Stomach smooth muscle (tissue), 2 donors: ENCODE results near the gene ADAM19.
A peak's percentile ranks its signal among the peaks of the same experiment; 100 is the strongest.

ENCODE experiments used
- H3K27ac ChIP-seq: one replicate; pipeline ENCODE4 v1.7.0; 2013; ENCODE audit warnings: mild to moderate bottlenecking, low read length, inconsistent platforms
- H3K27me3 ChIP-seq, 2 donors: one replicate each; pipeline ENCODE4 v1.7.0; 2013; ENCODE audit warnings: low read length in 2 of 2; ENCODE audit not compliant: insufficient read depth in 2 of 2, control insufficient read depth in 1 of 2
- H3K36me3 ChIP-seq, 2 donors: one replicate each; pipeline ENCODE4 v1.7.0; 2013; ENCODE audit warnings: low read length in 2 of 2; ENCODE audit not compliant: control insufficient read depth in 2 of 2, insufficient read depth in 2 of 2
- H3K4me1 ChIP-seq: one replicate; pipeline ENCODE4 v1.7.0; 2013; ENCODE audit warnings: low read length; ENCODE audit not compliant: control insufficient read depth, insufficient read depth
- H3K4me3 ChIP-seq, 2 donors: one replicate each; pipeline ENCODE4 v1.7.0; 2013; ENCODE audit warnings: low read length in 2 of 2
- H3K9ac ChIP-seq, 2 donors: one replicate each; pipeline ENCODE4 v1.7.0; 2013; ENCODE audit warnings: low read length in 2 of 2, mild to moderate bottlenecking in 1 of 2
- H3K9me3 ChIP-seq, 2 donors: one replicate each; pipeline ENCODE4 v1.7.0; 2013; ENCODE audit warnings: low read length in 2 of 2; ENCODE audit not compliant: control insufficient read depth in 2 of 2
- donor health status: healthy.
- donor health status: Pancreatic carcinoma.

The ADAM19 gene

GRCh38 chr5:157510682-157511081 is 64.9 kb downstream of the ADAM19 start:
- Histone ChIP-seq H3K27me3 (no peaks in the 10 kb centered on the region), H3K36me3 (peaks cover 36 to 54% of the 10 kb centered on the region in 2 donors), H3K27ac (peak overlapping the region; percentile 83), H3K4me1 (peaks cover 20% of the 10 kb centered on the region), H3K9me3 (no peaks in the 10 kb centered on the region), H3K9ac (no peak overlapping the region), H3K4me3 (no peak overlapping the region)

GRCh38 chr5:157509587-157509986 is 66.0 kb downstream of the ADAM19 start:
- Histone ChIP-seq H3K4me3 (no peak overlapping the region), H3K27ac (no peak overlapping the region), H3K9ac (no peak overlapping the region), H3K4me1 (peaks cover 17% of the 10 kb centered on the region), H3K27me3 (no peaks in the 10 kb centered on the region), H3K36me3 (peaks cover 40 to 52% of the 10 kb centered on the region in 2 donors), H3K9me3 (no peaks in the 10 kb centered on the region)

DNA sequence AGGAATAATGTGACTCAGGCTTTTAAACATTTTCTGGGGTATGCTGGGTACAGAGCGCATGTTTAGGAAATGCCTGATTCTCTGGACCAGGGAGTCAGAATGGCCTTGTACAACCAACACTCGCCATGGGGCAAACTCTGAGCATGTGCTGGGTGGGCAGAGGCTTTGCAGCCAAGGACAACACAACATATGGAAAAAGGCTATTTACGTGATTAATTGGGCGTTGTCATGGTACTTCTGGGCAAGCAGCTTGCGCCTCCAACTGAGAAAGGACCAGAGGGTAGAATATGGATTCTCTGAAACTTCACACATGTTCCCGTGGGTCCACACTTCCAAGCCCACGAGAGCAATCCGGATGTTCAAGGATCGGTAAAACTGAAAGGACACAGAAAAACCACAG is 66.5 kb downstream of the ADAM19 start:
- H3K9me3 ChIP-seq, result no peaks in the 10 kb centered on the region
- peaks cover 17% of the 10 kb centered on the region for H3K4me1 ChIP-seq
- no peak overlapping the region for H3K9ac ChIP-seq
- peak overlapping the region; percentile 8 for H3K27ac ChIP-seq
- no peaks in the 10 kb centered on the region for H3K27me3 ChIP-seq
- peaks cover 41 to 52% of the 10 kb centered on the region in 2 donors for H3K36me3 ChIP-seq
- no peak overlapping the region for H3K4me3 ChIP-seq

DNA sequence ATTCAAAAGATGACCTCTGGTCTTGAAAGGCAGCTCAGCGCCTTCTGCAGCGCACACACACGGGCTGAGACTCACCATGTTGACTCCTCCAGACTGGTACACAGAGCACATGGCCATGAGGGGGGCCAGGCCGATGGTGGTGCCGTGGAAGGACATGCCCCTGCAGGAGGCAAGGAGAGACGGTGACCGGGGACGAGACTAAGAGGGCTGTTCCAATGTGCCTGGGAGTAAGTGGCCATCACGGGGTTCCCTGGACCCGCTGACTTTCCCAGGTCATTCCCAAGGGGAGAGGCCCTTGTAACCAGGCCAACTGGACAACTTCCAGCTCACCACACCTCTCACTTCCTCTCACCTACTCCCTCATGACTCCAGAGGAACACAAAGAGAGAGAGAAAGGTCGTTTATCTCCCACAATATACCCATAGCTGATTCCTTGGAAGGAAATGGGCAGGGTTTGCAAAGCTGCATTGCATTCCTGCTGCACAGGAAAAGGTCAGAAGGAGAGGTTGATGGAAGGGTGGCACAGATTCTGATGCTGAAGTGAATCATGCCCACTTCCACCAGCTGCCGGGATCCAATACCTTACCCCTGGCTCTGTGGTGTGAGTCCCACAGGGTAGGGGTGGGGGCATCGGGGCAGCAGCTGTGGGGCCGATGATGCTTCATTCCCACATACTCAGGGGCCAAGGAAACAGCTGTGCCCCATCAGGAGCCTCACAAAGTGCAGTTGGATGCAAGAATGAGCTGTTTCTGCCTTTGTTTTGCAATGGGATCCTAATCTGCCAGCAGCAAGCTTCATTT is 68.4 kb downstream of the ADAM19 start:
- no peaks in the 10 kb centered on the region for H3K9me3 ChIP-seq
- no peaks in the 10 kb centered on the region for H3K27me3 ChIP-seq
- no peak overlapping the region for H3K27ac ChIP-seq
- H3K36me3 ChIP-seq, result peaks cover 40 to 51% of the 10 kb centered on the region in 2 donors
- H3K4me3 ChIP-seq, result no peak overlapping the region
- H3K9ac ChIP-seq, result no peak overlapping the region
- H3K4me1 ChIP-seq, result peaks cover 20% of the 10 kb centered on the region

- Histone ChIP-seq H3K36me3 (peaks cover 49 to 61% of the 10 kb centered on the region in 2 donors), H3K4me3 (no peak overlapping the region), H3K9me3 (no peaks in the 10 kb centered on the region), H3K4me1 (peaks cover 11% of the 10 kb centered on the region), H3K27ac (no peak overlapping the region), H3K9ac (no peak overlapping the region), H3K27me3 (no peaks in the 10 kb centered on the region)
Measured at GRCh38 chr5:157506066-157506590, 69.4 kb downstream of the ADAM19 start.

- Histone ChIP-seq H3K9me3 (no peaks in the 10 kb centered on the region), H3K36me3 (peaks cover 53 to 67% of the 10 kb centered on the region in 2 donors), H3K4me1 (peaks cover 6% of the 10 kb centered on the region), H3K27me3 (no peaks in the 10 kb centered on the region), H3K27ac (no peak overlapping the region), H3K9ac (no peak overlapping the region), H3K4me3 (no peak overlapping the region)
Measured at GRCh38 chr5:157505496-157505895, 70.1 kb downstream of the ADAM19 start.

DNA sequence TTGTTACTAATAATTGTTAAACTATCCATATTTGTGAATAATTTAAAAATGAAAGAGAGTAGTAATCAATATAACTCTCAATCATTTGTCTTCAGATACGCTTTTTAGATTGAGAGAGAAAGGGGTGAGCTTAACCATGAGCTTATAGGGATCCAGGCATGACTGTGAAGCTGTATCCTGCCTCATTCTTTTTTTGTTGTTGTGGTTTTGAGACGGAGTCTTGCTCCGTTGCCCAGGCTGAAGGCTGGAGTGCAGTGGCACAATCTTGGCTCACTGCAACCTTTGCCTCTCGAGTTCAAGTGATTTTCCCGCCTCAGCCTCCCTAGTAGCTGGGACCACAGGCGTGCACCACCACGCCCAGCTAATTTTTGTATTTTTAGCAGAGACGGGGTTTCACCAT is 71.5 kb downstream of the ADAM19 start:
- peaks cover 52 to 66% of the 10 kb centered on the region in 2 donors for H3K36me3 ChIP-seq
- no peaks in the 10 kb centered on the region for H3K27me3 ChIP-seq
- no peak overlapping the region for H3K27ac ChIP-seq
- peaks cover 6% of the 10 kb centered on the region for H3K4me1 ChIP-seq
- no peak overlapping the region for H3K4me3 ChIP-seq
- no peaks in the 10 kb centered on the region for H3K9me3 ChIP-seq
- no peak overlapping the region for H3K9ac ChIP-seq

- Histone ChIP-seq H3K36me3 (peaks cover 51 to 60% of the 10 kb centered on the region in 2 donors), H3K27me3 (no peaks in the 10 kb centered on the region), H3K4me1 (peaks cover 11% of the 10 kb centered on the region), H3K9ac (no peak overlapping the region), H3K9me3 (no peaks in the 10 kb centered on the region), H3K27ac (no peak overlapping the region), H3K4me3 (no peak overlapping the region)
Measured at GRCh38 chr5:157502143-157502647, 73.4 kb downstream of the ADAM19 start.

DNA sequence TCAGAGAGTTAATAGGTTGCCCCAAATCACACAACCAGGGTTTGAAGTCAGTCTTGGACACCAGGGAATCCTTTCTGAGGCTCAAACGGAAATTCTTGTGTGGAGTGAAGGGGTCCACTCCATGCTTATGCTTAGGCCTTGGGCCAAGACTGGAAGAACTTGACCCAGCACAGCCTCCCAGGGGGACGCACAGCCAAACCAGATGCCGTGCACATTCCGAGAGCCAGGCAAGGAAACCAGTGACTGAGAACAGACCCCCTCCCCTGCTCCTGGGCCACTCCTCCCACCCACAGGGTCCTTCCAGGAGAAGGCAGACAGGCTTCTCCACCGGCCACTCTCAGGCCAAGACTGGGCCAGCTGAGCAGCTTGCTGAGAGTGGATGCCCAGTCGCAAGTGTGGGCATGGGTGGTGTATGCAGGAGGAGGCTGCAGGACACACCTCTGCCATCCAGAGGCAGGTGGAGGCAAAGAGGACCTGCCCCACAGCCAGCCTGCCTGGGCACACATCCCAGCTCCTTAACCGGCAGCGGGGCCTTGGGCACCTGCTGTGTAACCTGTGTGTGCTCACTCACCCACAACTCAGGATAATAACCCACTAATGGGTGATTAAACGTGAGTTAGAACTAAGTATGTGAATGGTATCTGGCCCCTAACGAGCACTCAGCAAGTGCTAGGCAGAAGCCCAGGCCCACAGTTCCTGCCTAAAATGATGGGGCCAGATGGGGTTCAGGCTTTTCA is 77.5 kb downstream of the ADAM19 start:
- Histone ChIP-seq H3K9me3 (no peaks in the 10 kb centered on the region), H3K27ac (no peak overlapping the region), H3K27me3 (no peaks in the 10 kb centered on the region), H3K4me1 (peaks cover 8% of the 10 kb centered on the region), H3K9ac (no peak overlapping the region), H3K36me3 (peaks cover 55 to 63% of the 10 kb centered on the region in 2 donors), H3K4me3 (no peak overlapping the region)

DNA sequence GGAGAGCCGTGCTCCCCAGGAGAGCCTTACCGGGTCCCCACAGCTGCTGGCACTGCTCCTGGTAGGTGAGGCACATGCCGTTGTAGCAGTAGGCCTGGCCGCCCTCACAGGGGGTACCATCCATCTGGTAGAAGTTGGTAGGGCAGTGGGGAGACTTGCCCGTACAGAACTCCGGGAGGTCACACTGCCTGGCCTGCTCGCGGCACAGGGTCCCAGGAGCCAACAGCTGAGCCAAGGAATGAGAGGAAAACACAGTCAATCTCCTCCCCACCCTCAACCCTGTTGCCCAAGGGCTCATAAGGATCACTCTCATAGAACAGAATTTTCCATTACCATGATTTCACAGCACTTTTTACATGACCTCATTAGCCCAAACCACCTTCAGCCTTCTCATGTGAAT is 78.7 kb downstream of the ADAM19 start:
- no peak overlapping the region for H3K4me3 ChIP-seq
- H3K4me1 ChIP-seq, result peaks cover 5% of the 10 kb centered on the region
- H3K27ac ChIP-seq, result no peak overlapping the region
- peaks cover 53 to 60% of the 10 kb centered on the region in 2 donors for H3K36me3 ChIP-seq
- H3K9me3 ChIP-seq, result no peaks in the 10 kb centered on the region
- H3K27me3 ChIP-seq, result no peaks in the 10 kb centered on the region
- H3K9ac ChIP-seq, result no peak overlapping the region
